K562 (cell line): Measurements from ENCODE around the gene ITSN2. TPM values are rescaled to one million over a fixed set of nuclear protein-coding genes. Genes with fewer than 3 reads are reported as not detected.
A peak's percentile ranks its signal among the peaks of the same experiment; 100 is the strongest.

Experiments
- ATAC-seq: fragments of 200-7000 bp; cut with Tn5 transposase; 3 replicates; pipeline ENCODE4 v1.9.1; 2020; ENCODE audit warnings: moderate library complexity
- BruUV-seq: library from RNA; stranded (reverse); fragments of 400-500 nt; replicated peaks from 2 replicates; lab custom pipeline; 2021; lab: Mats Ljungman, UMichigan
- CTCF ChIA-PET: fragments of 300-600 bp; formaldehyde crosslinking; extraction: SDS; loops from one replicate; lab custom pipeline; 2021; ENCODE audit warnings: low intra/inter-chr PET ratio; lab: Yijun Ruan, JAX
- POLR2A ChIA-PET: fragments of 300-600, 350-650 bp; sonication (Branson Sonifier 250); formaldehyde crosslinking; extraction: SDS; loops from one replicate; lab custom pipeline; 2021; ENCODE audit warnings: antibody characterized with exemption, inconsistent platforms; lab: Yijun Ruan, JAX
- DNase-seq, 4 experiments: peaks; one replicate each; pipeline versions ENCODE4 v3.0.0 to v3.0.0-alpha.2; 2011 to 2018; ENCODE audit warnings: low spot score in 3 of 4, mixed read lengths in 3 of 4; ENCODE audit errors: extremely low read depth in 1 of 4
- FAIRE-seq: peaks from 2 replicates; lab custom pipeline; 2011; peaks lifted over from hg19 to GRCh38; lab: Jason Lieb, UNC
- H2AFZ ChIP-seq: 2 replicates; pipeline ENCODE4 v1.6.0; 2011; ENCODE audit warnings: low read depth, low read length, control low read depth, inconsistent platforms
- H3K27ac ChIP-seq: fragments of 200-600 bp; 3 replicates; pipeline ENCODE4 v1.8.0; 2011; ENCODE audit warnings: low read depth, mild to moderate bottlenecking, control low read depth, inconsistent platforms, low read length, moderate library complexity, mixed read lengths; ENCODE audit errors: extremely low read depth
- H3K27me3 ChIP-seq, 2 experiments: fragments of 300-600 bp in 1 of 2; 2 replicates in 1 of 2; 3 replicates in 1 of 2; pipeline versions ENCODE4 v1.6.0 to v1.8.0; 2011; ENCODE audit warnings: inconsistent platforms in 2 of 2, low read length in 2 of 2, mild to moderate bottlenecking in 1 of 2, mixed read lengths in 1 of 2, moderate library complexity in 1 of 2; ENCODE audit not compliant: control insufficient read depth in 2 of 2, insufficient read depth in 2 of 2
- H3K36me3 ChIP-seq: fragments of 300-600 bp; 3 replicates; pipeline ENCODE4 v1.8.0; 2011; ENCODE audit warnings: mild to moderate bottlenecking, low read length, inconsistent platforms; ENCODE audit not compliant: control insufficient read depth, insufficient read depth
- H3K4me1 ChIP-seq, 2 experiments: fragments of 200-600 bp in 1 of 2; replicated peaks in 1 of 2; 2 replicates in 1 of 2; 3 replicates in 1 of 2; pipeline versions ENCODE4 v1.5.1 to v1.8.0; 2011; ENCODE audit warnings: inconsistent platforms in 2 of 2, low read length in 2 of 2, mild to moderate bottlenecking in 1 of 2, mixed read lengths in 1 of 2, moderate library complexity in 1 of 2; ENCODE audit not compliant: control insufficient read depth in 2 of 2, insufficient read depth in 2 of 2
- H3K4me2 ChIP-seq: 2 replicates; pipeline ENCODE4 v1.6.1; 2011; ENCODE audit warnings: low read length, control low read depth, inconsistent platforms, mixed read lengths; ENCODE audit not compliant: insufficient read depth
- H3K4me3 ChIP-seq: fragments of 200-600 bp; sonication (generic), shearing (Covaris generic); 2 replicates; pipeline ENCODE4 v1.5.1; 2016; ENCODE audit warnings: control low read depth, inconsistent platforms
- H3K79me2 ChIP-seq: fragments of 200-600 bp; 3 replicates; pipeline ENCODE4 v1.8.0; 2011; ENCODE audit warnings: low read length, inconsistent platforms; ENCODE audit not compliant: control insufficient read depth, insufficient read depth
- H3K9ac ChIP-seq, 2 experiments: 2 replicates each; pipeline versions ENCODE4 v1.6.0 to v1.6.1; 2011; ENCODE audit warnings: low read depth in 2 of 2, low read length in 2 of 2, control low read depth in 1 of 2, inconsistent platforms in 1 of 2, mild to moderate bottlenecking in 1 of 2, mixed read lengths in 1 of 2; ENCODE audit not compliant: insufficient read depth in 1 of 2
- H3K9me1 ChIP-seq: one replicate; pipeline ENCODE4 v1.6.0; 2011; ENCODE audit warnings: inconsistent platforms, mild to moderate bottlenecking, low read length, moderate library complexity; ENCODE audit not compliant: control insufficient read depth, insufficient read depth
- H3K9me3 ChIP-seq: replicated peaks from 2 replicates; pipeline ENCODE4 v1.5.1; 2011; ENCODE audit warnings: low read depth, low read length, inconsistent platforms; ENCODE audit not compliant: control insufficient read depth, insufficient read depth
- H4K20me1 ChIP-seq: replicated peaks from 2 replicates; pipeline ENCODE4 v1.6.1; 2011; ENCODE audit warnings: low read length, inconsistent platforms, mixed read lengths; ENCODE audit not compliant: control insufficient read depth, insufficient read depth
- ARID1B ChIP-seq: fragments of 450-650 bp; IDR thresholded peaks from 2 replicates; pipeline ENCODE4 v1.6.1; 2016; ENCODE audit warnings: antibody characterized with exemption, mild to moderate bottlenecking, inconsistent platforms
- BRF2 ChIP-seq: IDR thresholded peaks from 3 replicates; pipeline ENCODE4 v1.6.1; 2011; ENCODE audit warnings: borderline replicate concordance, mild to moderate bottlenecking; ENCODE audit not compliant: insufficient read length, insufficient read depth
- CBFA2T2 ChIP-seq: fragments of 450-650 bp; conservative IDR thresholded peaks from 2 replicates; pipeline ENCODE4 v1.6.1; 2017; ENCODE audit warnings: mild to moderate bottlenecking
- CBFA2T3 ChIP-seq: fragments of 450-650 bp; IDR thresholded peaks from 2 replicates; pipeline ENCODE4 v1.6.1; 2017
- ELF4 ChIP-seq: fragments of 450-650 bp; formaldehyde crosslinking; IDR thresholded peaks from 2 replicates; pipeline ENCODE4 v1.4.0; 2022; ENCODE audit warnings: missing genetic modification characterization
- GATA2 ChIP-seq: sonication (generic); formaldehyde crosslinking; IDR thresholded peaks from 2 replicates; pipeline ENCODE4 v1.4.0; 2020; ENCODE audit warnings: mild to moderate bottlenecking, missing genetic modification reagents
- HMBOX1 ChIP-seq: sonication (generic); IDR thresholded peaks from 2 replicates; pipeline ENCODE4 v1.6.1; 2016
- KDM1A ChIP-seq, 2 experiments: fragments of 450-650 bp; IDR thresholded peaks; 2 replicates each; pipeline ENCODE4 v1.6.1; 2016; ENCODE audit warnings: mild to moderate bottlenecking in 2 of 2
- KLF6 ChIP-seq: fragments of 250-450 bp; sonication (Bioruptor Pico); IDR thresholded peaks from 2 replicates; pipeline ENCODE4 v1.4.0; 2020; ENCODE audit warnings: mild to moderate bottlenecking, moderate library complexity, borderline replicate concordance
- NFE2L1 ChIP-seq: fragments of 450-650 bp; IDR thresholded peaks from 2 replicates; pipeline ENCODE4 v1.6.1; 2016; ENCODE audit warnings: missing genetic modification characterization, low read depth, mild to moderate bottlenecking, missing compliant biosample characterization, moderate library complexity, borderline replicate concordance
- POLR2B ChIP-seq: fragments of 450-650 bp; IDR thresholded peaks from 2 replicates; pipeline ENCODE4 v1.6.1; 2018; ENCODE audit warnings: low read depth; ENCODE audit not compliant: partially characterized antibody
- RAD21 ChIP-seq, 2 experiments: fragments of 250-450 bp in 1 of 2; fragments of 450-650 bp in 1 of 2; sonication (Bioruptor Pico) in 1 of 2; formaldehyde crosslinking in 1 of 2; IDR thresholded peaks in 1 of 2; conservative IDR thresholded peaks in 1 of 2; 2 replicates each; pipeline versions ENCODE4 v1.4.0 to v1.8.0; 2020 to 2022; ENCODE audit warnings: mild to moderate bottlenecking in 2 of 2, moderate library complexity in 1 of 2
- RCOR1 ChIP-seq, 2 experiments: IDR thresholded peaks; 2 replicates each; pipeline ENCODE4 v1.6.1; 2012; ENCODE audit warnings: low read depth in 2 of 2, low read length in 2 of 2, borderline replicate concordance in 1 of 2, improper control_type of control experiment in 1 of 2
- TRIM24 ChIP-seq, 2 experiments: fragments of 450-650 bp; IDR thresholded peaks; 2 replicates each; pipeline ENCODE4 v1.6.1; 2016
- ZNF23 ChIP-seq: fragments of 250-450 bp; sonication (Bioruptor Pico); IDR thresholded peaks from 2 replicates; pipeline ENCODE4 v1.4.0; 2020; ENCODE audit warnings: mild to moderate bottlenecking
- WGBS: fragments of 100-300 bp; shearing (Covaris generic); methylation state at CpG from one replicate; pipeline ENCODE4 v1.1.6; 2016; ENCODE audit warnings: low coverage, mixed read lengths; ENCODE audit not compliant: insufficient coverage; ENCODE audit errors: missing lambda C conversion rate; 5-methylcytosine and 5-hydroxymethylcytosine counted together
- in situ Hi-C: fragments of 300-500 bp; cut with MboI; formaldehyde crosslinking; loops from 4 replicates; pipeline ENCODE4 v1.15.0; 2018; ENCODE audit warnings: inconsistent platforms, mixed read lengths
- intact Hi-C: fragments of 100-400 bp; cut with micrococcal nuclease; formaldehyde crosslinking; loops from 2 replicates; pipeline ENCODE4 v1.14.2; 2022
- polyA plus RNA-seq, 8 experiments: library from polyadenylated mRNA; depleted of rRNA in 4 of 8; stranded (reverse) in 5 of 8; unstranded in 3 of 8; fragments of >200 nt; fragmentation: Nextera tagmentation in 2 of 8; fragmentation: Illumina TruSeq in 1 of 8; extraction: Ambion mirVana in 2 of 8; extraction: Trizol in 1 of 8; gene quantifications; 2 replicates each; pipeline versions ENCODE4 v1.2.1 to v1.2.3, GENCODE V29; 2011 to 2014; ENCODE audit warnings: inconsistent platforms in 1 of 8, missing spikeins in 1 of 8
- total RNA-seq, 7 experiments: library from RNA; depleted of rRNA in 6 of 7; stranded (reverse); fragments of >200 nt in 6 of 7; fragmentation: Illumina TruSeq in 2 of 7; extraction: Trizol in 2 of 7; gene quantifications; 2 replicates each; pipeline versions ENCODE4 v1.2.1 to v1.2.3, GENCODE V29; 2011 to 2021; ENCODE audit warnings: low replicate concordance in 1 of 7
- TF ChIP-seq, protein P1 (sequence below), 3 experiments: IDR thresholded peaks in 2 of 3; conservative IDR thresholded peaks in 1 of 3; 2 replicates each; pipeline ENCODE4 v1.5.1; 2011 to 2012; ENCODE audit warnings: low read length in 3 of 3, mild to moderate bottlenecking in 3 of 3, control low read depth in 2 of 3, improper control_type of control experiment in 1 of 3, inconsistent platforms in 1 of 3, low read depth in 1 of 3, mixed read lengths in 1 of 3, moderate library complexity in 1 of 3; ENCODE audit not compliant: insufficient read depth in 2 of 3
- TF ChIP-seq, protein P2 (sequence below), 2 experiments: fragments of 450-650 bp; conservative IDR thresholded peaks; 2 replicates each; pipeline ENCODE4 v1.6.1; 2017; ENCODE audit warnings: mild to moderate bottlenecking in 2 of 2, moderate library complexity in 2 of 2

ITSN2 gene
- total and polyA plus RNA-seq, 9 of the 15 experiments (the other 6 are each of a cell fraction or from before 2014, with no cell fraction given): 6.6 to 19.9 (median 15.2) TPM

- DNase-seq (peak in 2 of 4 experiments; percentile 11 to 44), FAIRE-seq (peak; percentile 35), ATAC-seq (peak; percentile 69)
- Histone ChIP-seq H3K27ac (no peak overlapping the region), H3K9me3 (no peaks in the 10 kb centered on the region), H3K9me1 (no peaks in the 10 kb centered on the region), H4K20me1 (no peaks in the 10 kb centered on the region; the same call in 1 of the 2 replicates), H3K4me2 (no peak overlapping the region), H3K79me2 (peaks cover 2% of the 10 kb centered on the region), H3K4me3 (no peak overlapping the region), H2AFZ (no peak overlapping the region), H3K4me1 (peaks cover 0 to 23% of the 10 kb centered on the region in 2 experiments; a peak in 3 of 5 replicates), H3K27me3 (no peaks in the 10 kb centered on the region), H3K9ac (no peak overlapping the region), H3K36me3 (no peaks in the 10 kb centered on the region)
- intact Hi-C loops (no loop called here), in situ Hi-C loops (no loop called here)
- ChIA-PET POLR2A (no interaction called here), CTCF (no interaction called here)
- BruUV-seq: no TSS peak
- WGBS: 0% methylated on average over 1 of the region's 1 CpG
- 0 out of 2 replicates have a peak, but pooled peaks have one; percentile 16 for TF ChIP-seq GATA2 (CRISPR knock-in tag)
- 0 out of 2 replicates have a peak, but pooled peaks have one; percentile 42 for TF ChIP-seq HMBOX1
- TF ChIP-seq POLR2B: no peak
- no peak for TF ChIP-seq TRIM24 (IDR thresholded peaks at IDR 0.05)
- TF ChIP-seq RCOR1 (IDR thresholded peaks at IDR 0.05; ENCODE audit: borderline replicate concordance in 1 of 2, low read depth in 2 of 2, low read length in 2 of 2): 0 out of 4 replicates have a peak, but pooled peaks of 1 of the 2 experiments have one; percentile 29
- peak; percentile 11; the same call in 1 of the 2 replicates for TF ChIP-seq ARID1B
- 0 out of 2 replicates have a peak, but pooled peaks have one; percentile 11 for TF ChIP-seq CBFA2T2
- no peak for TF ChIP-seq ELF4 (CRISPR knock-in tag)
- TF ChIP-seq CBFA2T3: peak; percentile 59
- TF ChIP-seq ZNF23 (CRISPR knock-in tag): no peak
- TF ChIP-seq RAD21 (CRISPR knock-in tag; conservative IDR thresholded peaks at IDR 0.05 in 1 of 2, IDR thresholded peaks at IDR 0.05 in 1 of 2): peak in 1 of 2 experiments; percentile 15; a peak in 1 of 4 replicates
- TF ChIP-seq KLF6 (CRISPR knock-in tag): no peak
- no peak for TF ChIP-seq NFE2L1
- TF ChIP-seq, protein P1, sequence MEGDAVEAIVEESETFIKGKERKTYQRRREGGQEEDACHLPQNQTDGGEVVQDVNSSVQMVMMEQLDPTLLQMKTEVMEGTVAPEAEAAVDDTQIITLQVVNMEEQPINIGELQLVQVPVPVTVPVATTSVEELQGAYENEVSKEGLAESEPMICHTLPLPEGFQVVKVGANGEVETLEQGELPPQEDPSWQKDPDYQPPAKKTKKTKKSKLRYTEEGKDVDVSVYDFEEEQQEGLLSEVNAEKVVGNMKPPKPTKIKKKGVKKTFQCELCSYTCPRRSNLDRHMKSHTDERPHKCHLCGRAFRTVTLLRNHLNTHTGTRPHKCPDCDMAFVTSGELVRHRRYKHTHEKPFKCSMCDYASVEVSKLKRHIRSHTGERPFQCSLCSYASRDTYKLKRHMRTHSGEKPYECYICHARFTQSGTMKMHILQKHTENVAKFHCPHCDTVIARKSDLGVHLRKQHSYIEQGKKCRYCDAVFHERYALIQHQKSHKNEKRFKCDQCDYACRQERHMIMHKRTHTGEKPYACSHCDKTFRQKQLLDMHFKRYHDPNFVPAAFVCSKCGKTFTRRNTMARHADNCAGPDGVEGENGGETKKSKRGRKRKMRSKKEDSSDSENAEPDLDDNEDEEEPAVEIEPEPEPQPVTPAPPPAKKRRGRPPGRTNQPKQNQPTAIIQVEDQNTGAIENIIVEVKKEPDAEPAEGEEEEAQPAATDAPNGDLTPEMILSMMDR (IDR thresholded peaks at IDR 0.05 in 2 of 3, conservative IDR thresholded peaks at IDR 0.05 in 1 of 3; ENCODE audit: insufficient read depth in 2 of 3, low read depth in 1 of 3, low read length in 3 of 3): peak in 2 of 3 experiments; percentile 14 to 42; a peak in 2 of 6 replicates
- TF ChIP-seq BRF2: no peak
- no peak for TF ChIP-seq KDM1A (IDR thresholded peaks at IDR 0.05)
- TF ChIP-seq, protein P2, sequence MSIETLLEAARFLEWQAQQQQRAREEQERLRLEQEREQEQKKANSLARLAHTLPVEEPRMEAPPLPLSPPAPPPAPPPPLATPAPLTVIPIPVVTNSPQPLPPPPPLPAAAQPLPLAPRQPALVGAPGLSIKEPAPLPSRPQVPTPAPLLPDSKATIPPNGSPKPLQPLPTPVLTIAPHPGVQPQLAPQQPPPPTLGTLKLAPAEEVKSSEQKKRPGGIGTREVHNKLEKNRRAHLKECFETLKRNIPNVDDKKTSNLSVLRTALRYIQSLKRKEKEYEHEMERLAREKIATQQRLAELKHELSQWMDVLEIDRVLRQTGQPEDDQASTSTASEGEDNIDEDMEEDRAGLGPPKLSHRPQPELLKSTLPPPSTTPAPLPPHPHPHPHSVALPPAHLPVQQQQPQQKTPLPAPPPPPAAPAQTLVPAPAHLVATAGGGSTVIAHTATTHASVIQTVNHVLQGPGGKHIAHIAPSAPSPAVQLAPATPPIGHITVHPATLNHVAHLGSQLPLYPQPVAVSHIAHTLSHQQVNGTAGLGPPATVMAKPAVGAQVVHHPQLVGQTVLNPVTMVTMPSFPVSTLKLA (conservative IDR thresholded peaks at IDR 0.05): 0 out of 4 replicates have a peak, but pooled peaks of 1 of the 2 experiments have one; percentile 4
Measured at GRCh38 chr2:24337890-24338289, 22.4 kb downstream of the ITSN2 start.
